H1 (cell line): ENCODE data around the gene ENDOV. TPM values are rescaled to one million over a fixed set of nuclear protein-coding genes. Genes with fewer than 3 reads are reported as not detected.

Source experiments
- microRNA-seq, 2 experiments: library from miRNA; unstranded; fragments of <30 nt; microRNA quantifications; one replicate each; pipeline versions ENCODE4 to v1.2.0, GENCODE V29; 2016 to 2020; ENCODE audit warnings: borderline microRNAs expressed in 2 of 2, borderline number of aligned reads in 2 of 2, borderline replicate concordance in 1 of 2
- polyA plus RNA-seq, 7 experiments: library from polyadenylated mRNA; depleted of rRNA in 3 of 7; stranded (reverse) in 5 of 7; unstranded in 2 of 7; fragments of >200 nt in 5 of 7; fragments of 200-250 nt in 2 of 7; gene quantifications; 1 replicate in 5 of 7; 2 replicates in 1 of 7; 4 replicates in 1 of 7; pipeline versions ENCODE4 v1.2.1 to v1.2.3, GENCODE V29; 2011 to 2013; ENCODE audit warnings: missing spikeins in 2 of 7, mixed read lengths in 2 of 7
- small RNA-seq: library from polyadenylated mRNA; stranded (forward); fragments of <200 nt; extraction: miRNeasy Mini kit (QIAGEN cat#:217004); gene quantifications from one replicate; pipeline ENCODE3, GENCODE V24; 2013; ENCODE audit not compliant: insufficient read depth
- total RNA-seq: library from RNA; stranded (reverse); fragmentation: NEBNext Ultra II Directional; extraction: Animal tissue kit (Norgen Biotek cat#: 25700); gene quantifications from 2 replicates; pipeline ENCODE4 v1.2.1, GENCODE V29; 2021

Gene ENDOV
- total and polyA plus RNA-seq, 2 of the 8 experiments (the other 6 are each of a cell fraction or from before 2014, with no cell fraction given) = 10.6 to 13.3 TPM

Small RNAs within 50 kb of the gene (microRNA-seq; reads per million reads assigned to microRNA genes)
- gene MIR4730 = 0 reads per million in 2 experiments

Small RNAs within 50 kb of the gene (small RNA-seq; reads per million reads assigned to genes)
- not detected for gene MIR4730

Other genes starting within 250 kb of the ENDOV start
- not detected in 2 replicates for gene CARD14, start 245.1 kb upstream of the ENDOV start, total RNA-seq
- 0.08 and 0.16 TPM in 2 replicates for gene CARD14, start 245.1 kb upstream of the ENDOV start, polyA plus RNA-seq (2011; rRNA removed)
- gene SGSH, start 194.8 kb upstream of the ENDOV start, total RNA-seq = 15.6 and 19.6 TPM in 2 replicates
- 18.0 and 39.2 TPM in 2 replicates for gene SGSH, start 194.8 kb upstream of the ENDOV start, polyA plus RNA-seq (2011; rRNA removed)
- gene SLC26A11, start 194.7 kb upstream of the ENDOV start, total RNA-seq = 15.5 and 18.2 TPM in 2 replicates
- gene SLC26A11, start 194.7 kb upstream of the ENDOV start, polyA plus RNA-seq (2011; rRNA removed) = 25.9 and 36.4 TPM in 2 replicates
- gene RNF213, start 154.3 kb upstream of the ENDOV start, total RNA-seq = 62.1 and 62.8 TPM in 2 replicates
- 30.4 and 33.8 TPM in 2 replicates for gene RNF213, start 154.3 kb upstream of the ENDOV start, polyA plus RNA-seq (2011; rRNA removed)
- 12.0 and 14.8 TPM in 2 replicates for gene NPTX1, start 61.4 kb downstream of the ENDOV start, total RNA-seq
- gene NPTX1, start 61.4 kb downstream of the ENDOV start, polyA plus RNA-seq (2011; rRNA removed) = 17.9 and 35.0 TPM in 2 replicates
- gene RPTOR, start 129.7 kb downstream of the ENDOV start, total RNA-seq = 28.7 and 29.0 TPM in 2 replicates
- 6.9 and 15.2 TPM in 2 replicates for gene RPTOR, start 129.7 kb downstream of the ENDOV start, polyA plus RNA-seq (2011; rRNA removed)